Activated gamma-delta T cell treated with Interleukin-2 at 50 U/mL for 16 hours (primary cell): ENCODE measurements around the gene IER5.
A peak's percentile ranks its signal among the peaks of the same experiment; 100 is the strongest.
"Not testable (repeated sequence)": the region's sequence is repeated elsewhere in the genome, so short reads cannot be mapped to it uniquely, and the experiment has no call there.

Source experiments
- DNase-seq: peaks from one replicate; pipeline ENCODE4 v3.0.0-alpha.2; 2020

IER5 gene

DNA sequence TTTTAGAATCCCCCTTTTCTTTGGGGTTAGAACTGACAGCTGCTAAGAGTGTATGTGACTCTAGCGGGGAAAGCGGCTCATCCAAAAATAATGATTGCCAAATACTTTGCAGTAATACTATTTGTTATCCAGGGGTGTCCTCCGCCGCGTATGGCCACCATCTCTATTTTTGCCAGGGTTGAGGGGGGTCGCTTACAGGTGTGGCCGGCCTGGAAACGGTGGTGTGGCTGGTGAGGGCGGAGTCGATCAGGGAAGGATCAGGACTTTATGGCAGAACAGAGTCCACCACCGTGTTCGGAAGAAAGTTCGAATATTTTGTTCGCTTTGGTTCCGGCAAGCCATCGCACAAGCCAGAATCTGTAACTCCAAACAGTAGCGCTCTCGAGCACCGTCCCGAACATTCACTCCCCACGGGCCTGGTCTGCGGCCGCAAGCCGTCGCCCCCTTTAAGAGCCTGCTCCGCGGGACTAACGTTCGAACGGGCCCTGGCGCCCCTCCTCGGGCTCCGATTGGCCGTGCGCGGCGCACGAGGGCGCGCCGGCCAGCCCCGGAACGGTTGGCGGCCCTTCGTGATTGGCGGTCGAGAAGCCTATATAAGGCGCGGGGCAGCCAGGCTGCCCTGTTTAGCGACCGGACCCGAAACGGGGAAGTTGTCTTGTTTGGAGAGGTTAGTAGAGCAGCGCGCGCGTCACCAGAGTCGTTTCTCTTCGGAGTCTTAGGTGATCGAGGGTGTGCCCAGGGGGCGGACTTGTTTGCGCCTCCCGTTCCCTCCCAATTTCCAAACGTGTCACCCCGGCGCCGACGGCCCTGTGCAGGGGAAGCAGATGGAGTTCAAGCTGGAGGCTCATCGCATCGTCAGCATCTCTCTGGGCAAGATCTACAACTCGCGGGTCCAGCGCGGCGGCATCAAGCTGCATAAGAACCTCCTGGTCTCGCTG, at the start of gene IER5:
IER5 (plus strand) TSS at position 622 of the 938 bp plus-strand sequence; CDS start at position 825, 203 bp downstream.
- DNase-seq: peak; percentile 95

DNA sequence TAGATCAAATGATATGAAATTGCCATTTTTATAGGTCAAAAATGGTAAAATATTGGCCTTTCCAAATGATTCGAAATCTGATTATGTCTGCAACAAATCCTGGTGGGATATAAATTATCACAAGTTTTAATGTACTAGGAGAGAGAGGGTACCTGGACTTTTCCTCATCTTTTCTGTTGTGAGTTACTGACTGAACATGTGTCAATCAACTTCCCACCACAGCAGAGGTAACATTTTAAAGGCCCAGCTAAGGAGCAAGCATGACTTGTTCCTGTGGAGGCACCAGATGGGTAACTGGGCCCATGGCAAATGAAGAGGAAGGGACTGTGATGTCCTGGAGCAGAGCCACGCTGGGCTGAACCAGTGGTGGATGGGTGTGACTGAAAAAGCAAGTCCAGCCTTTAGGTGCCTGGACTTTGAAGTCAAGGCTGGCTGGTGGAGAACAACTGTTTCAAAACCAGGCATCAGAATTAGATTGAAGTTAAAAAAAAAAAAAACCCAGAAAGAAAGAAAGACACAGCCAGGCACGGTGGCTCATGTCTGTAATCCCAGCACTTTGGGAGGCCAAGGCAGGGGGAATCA, 48.1 kb upstream of the IER5 start:
- no peak for DNase-seq

DNA sequence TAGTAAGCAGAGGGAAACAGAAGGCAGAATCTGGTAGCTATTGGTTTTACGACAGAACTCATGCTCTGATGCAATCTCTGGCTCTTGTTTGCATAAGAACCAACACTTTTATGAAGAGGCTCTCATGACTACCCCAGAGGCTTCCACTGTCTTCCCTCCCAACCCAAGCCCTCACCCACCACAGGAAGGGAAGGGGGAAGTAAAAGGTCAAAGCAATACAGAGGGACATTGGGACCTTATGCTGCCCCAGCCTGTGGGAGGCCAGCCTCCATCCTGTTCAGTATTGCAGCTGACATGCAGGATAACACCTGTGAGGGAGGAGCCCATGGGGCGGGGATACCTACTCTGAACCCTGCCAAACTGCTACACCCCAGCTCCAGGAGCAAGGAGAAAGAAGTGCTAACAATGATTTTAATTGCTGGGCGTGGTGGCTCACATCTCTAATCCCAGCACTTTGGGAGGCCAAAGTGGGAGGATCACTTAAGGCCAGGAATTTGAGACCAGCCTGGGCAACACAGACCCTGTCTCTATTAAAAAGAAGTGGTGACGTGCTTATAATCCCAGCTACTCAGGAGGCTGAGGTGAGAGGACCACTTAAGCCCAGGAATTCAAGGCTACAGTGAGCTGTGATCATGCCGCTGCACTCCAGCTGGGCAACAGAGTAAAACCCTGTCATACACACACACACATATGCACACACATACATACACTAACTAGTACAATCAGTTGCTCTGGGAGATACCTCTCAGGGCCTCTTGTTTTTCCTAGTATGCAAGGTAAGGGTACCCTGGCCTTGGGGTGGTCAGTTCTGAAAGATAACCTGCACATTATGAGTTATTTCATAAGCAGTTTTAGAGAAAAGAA, 45.2 kb upstream of the IER5 start:
- DNase-seq: no peak

DNA sequence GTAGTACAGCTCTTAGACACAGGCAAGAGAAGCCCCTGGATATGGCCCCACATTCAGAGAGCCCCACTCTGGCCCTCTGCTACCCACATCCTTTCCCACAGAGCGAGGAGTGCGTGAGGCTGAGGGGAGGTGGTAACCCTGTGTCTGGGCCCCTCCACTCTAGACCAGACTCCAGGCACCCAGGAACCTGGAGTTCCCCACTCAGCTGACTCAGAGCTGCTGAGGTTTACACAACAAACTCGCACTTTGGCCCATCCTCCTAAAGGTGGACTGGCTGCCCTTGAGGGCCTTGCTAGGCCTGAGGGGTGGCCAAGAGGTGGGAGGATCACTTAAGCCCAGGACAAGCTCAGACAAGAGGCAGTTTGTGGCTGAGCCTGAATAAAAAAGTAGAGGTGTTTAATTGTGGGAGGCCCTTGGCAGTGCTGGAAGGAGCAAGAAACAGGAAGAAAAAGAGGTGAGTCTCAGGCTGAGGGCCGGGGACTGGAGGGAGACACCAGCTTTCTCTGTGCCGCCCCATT, 44.0 kb upstream of the IER5 start:
- DNase-seq: peak; percentile 27

DNA sequence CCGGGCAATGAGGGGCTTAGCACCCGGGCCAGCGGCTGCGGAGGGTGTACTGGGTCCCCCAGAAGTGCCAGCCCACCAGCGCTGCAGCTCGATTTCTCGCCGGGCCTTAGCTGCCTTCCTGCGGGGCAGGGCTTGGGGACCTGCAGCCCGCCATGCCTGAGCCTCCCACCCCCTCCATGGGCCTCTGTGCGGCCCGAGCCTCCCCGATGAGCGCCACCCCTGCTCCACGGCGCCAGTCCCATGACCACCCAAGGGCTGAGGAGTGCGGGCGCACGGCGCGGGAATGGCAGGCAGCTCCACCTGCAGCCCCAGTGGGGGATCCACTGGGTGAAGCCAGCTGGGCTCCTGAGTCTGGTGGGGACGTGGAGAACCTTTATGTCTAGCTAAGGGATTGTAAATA, 42.6 kb upstream of the IER5 start:
- not testable (repeated sequence) for DNase-seq

DNA sequence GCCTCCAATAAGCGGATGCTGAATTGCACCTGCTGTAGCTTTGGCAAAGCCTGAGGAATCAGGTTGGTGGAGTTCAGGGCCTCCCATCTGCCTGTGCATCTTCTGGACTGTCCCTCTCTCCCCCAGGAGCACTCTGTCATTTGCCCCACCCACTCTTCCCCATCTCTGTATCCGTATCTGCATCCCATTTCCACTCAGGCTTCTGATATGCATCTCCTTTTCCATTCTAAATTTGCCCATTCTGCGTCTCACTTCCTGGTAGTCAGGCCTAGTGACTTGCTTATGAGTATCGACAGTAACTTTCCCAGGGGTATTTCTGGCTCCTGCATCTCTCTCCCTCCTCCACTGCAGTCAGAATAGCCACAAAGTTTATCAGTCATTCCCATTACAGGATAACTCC, 39.1 kb upstream of the IER5 start:
- no peak for DNase-seq

DNA sequence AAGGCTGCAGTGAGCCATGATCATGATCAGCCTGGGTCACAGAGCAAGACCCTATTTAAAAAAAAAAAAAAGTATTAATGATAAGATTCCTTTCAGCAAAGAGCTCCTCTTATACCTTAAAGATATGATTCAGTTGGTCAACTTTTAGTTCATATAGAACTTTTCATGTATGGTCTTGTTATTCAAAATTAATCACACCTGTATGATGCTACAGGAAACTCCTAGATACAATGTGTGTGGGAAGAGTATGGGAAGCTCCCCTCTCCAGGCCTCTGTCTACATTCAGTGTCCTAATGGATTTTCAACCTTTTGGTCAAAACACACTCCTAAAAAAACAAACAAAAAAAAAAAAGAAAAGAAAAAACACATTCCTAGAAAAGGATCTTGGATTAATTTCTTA, 37.6 kb upstream of the IER5 start:
- no peak for DNase-seq

DNA sequence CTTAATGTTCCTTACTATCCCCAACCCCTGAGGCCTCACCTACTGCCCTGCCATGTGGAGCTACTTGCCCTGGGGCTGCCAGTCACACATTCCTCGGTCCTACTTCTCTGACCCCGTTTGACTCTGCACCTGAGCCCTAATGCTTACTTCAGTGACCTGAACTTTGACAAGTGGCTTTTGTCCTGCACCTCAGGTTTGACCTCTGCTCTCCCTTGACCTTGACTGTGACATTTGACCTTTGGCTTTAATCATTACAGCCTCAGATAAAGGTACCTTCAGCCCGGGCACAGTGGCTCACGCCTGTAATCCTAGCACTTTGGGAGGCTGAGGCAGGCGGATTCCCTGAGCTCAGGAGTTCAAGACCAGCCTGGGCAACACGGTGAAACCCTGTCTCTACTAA, 31.9 kb upstream of the IER5 start:
- DNase-seq: no peak

DNA sequence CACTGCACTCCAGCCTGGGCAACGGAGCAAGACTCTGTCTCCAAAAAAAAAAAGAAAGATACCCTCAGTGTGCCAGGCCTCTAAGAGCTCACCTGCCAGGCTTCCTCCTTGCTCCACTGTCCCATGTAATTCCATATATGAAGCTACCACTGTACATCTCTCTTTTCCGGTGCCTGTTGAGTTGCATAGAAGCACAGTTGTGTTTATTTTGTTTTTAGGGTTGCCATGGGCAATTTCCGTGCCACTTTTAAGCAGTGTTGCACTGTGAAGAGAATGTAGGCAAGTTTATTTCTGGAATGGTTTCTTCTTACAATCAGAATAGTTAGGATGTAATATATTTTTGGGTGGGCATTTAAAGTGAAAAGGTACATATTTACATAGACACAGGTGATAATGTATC, 31.4 kb upstream of the IER5 start:
- DNase-seq: no peak

DNA sequence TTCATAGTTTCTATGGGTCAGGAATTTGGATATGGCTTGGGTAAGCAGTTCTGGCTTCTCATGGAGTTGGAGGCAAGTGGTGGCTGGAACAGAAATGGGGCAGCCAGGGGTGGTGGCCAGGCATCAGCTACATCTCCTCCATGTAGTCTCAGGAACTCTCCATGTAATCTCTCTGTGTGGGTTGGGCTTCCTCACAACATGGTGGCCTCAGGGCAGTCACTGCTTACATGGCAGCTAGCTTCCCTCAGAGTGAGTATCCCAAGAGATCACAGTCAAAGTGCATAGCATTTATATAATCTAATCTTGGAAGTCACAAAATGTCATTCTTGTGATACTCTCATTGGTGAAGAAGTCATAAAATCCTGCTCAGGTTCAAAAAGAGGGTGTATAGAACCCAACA, 29.1 kb upstream of the IER5 start:
- no peak for DNase-seq

DNA sequence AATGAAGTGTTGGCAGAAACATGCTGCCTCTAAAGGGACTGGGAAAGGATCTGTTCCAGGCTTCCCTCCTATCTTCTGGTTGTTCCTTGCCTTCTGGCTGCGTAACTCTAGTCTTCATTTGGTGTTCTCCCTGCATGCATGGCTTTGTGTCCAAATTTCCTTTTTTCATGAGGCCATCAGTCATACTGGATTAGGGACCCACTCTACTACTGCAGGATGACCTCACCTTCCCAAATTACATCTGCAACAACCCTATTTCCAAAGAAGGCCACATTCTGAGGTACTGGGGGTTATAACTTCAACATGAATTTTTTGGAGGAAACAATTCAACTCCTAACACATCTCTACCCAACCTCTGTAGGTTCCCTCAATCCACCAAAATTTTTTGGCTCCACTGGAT, 28.4 kb upstream of the IER5 start:
- DNase-seq: no peak

DNA sequence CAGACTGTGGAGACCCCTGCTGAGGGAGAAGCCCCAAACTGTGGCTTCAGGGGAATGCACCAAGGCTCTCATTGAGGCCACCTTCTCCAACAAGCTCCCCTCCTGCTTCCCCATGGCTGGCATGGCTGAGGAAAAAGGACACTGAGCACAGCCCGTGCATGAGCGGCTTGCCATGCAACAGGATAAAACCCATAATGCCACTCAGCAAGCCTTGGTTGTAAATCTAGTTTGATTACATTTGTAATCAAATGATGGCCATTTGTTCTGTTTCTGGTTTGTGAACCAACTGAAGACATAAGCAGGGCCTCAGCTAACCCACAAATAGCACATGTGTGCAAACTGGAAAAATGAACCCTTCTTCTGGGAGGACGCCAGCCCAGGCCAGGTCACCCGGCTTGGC, 27.6 kb upstream of the IER5 start:
- DNase-seq: not testable (repeated sequence)

DNA sequence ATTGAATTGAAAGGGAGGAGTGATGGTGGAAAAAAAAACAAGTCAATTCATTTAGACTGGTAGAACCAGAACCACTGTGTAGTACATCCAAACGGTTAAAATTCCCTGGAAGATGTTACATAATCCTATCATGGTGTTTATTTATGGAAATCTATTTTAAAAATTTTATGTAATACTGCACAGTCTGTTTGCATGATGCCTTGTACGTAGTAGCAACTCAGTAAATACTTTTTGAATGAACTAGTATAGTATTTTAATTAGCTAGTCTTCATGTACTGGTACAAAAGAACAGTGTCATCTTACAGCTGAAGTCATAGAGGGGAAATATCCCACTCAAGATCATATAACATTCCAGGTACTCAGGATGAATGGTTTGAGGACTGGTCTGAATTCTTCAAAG, 27.0 kb upstream of the IER5 start:
- no peak for DNase-seq

DNA sequence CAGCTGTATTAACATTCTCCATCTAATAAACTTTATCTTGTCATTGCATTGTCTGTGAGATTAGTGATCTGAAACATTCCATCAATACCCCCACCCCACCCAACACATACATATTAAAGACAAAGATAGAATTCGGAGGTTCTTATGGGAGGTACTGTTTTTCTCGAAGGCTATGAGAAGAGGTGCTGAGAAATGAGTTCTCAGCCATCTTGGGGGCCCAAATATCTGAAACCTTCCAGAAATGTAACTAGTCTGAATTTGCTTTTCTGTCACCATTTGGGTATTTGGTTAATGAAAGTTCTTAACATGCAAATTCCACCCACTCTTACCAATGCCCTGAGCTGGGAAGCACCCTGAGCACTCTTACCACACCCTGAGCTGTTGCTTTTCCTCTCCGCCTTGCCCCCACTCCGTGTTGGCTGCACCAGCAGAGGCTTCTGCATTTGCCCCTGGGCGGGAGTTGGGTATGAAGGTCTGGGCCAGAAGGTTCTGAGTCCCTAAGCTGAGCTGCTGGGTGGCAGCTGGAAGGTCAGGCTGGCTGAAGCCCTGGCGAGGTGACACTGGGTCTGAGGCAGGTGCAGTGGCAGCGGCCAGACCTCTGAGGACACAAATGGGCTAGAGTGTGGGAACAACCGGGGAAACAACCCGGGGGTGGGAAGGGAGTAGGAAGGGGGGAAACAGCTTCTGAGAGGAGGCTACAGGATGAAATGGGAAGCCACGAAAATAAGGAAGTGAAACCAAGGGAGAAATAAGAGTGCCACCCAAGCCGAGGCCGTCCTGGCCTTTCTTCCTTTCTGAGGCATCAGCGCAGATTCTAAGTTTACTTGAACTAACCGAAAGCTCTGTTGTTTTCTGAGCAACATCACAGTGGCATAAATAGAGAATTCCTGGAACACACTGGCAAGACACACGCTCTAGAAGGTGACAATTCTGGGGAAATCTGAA, 26.3 kb upstream of the IER5 start:
- DNase-seq: peak; percentile 8

DNA sequence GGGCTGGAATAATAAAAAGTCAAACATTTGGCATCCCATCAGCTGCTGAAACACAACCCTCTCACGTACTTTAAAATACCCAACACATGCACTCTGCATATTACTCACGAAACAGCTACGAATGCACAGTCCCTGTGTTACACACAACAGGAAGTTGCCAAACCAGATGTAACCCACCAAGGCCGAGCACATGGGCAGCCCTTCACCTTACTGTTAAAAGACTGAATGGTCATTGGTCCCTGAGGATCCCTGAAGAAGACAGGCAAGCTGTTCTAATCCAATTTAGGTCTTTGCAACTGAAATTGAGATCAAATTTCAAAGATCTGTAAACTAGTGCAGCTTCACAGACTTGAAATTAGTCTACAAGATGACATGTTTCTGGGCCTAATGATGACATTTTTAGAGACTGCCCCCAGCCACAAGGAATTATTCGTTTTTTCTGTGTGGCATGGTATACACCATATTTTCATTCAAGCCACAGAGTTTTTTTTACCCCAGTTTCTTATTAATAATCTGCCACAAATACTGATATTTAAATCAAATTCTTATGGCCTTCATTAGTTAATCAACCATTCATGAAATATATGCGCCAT, 25.6 kb upstream of the IER5 start:
- DNase-seq: peak; percentile 39

DNA sequence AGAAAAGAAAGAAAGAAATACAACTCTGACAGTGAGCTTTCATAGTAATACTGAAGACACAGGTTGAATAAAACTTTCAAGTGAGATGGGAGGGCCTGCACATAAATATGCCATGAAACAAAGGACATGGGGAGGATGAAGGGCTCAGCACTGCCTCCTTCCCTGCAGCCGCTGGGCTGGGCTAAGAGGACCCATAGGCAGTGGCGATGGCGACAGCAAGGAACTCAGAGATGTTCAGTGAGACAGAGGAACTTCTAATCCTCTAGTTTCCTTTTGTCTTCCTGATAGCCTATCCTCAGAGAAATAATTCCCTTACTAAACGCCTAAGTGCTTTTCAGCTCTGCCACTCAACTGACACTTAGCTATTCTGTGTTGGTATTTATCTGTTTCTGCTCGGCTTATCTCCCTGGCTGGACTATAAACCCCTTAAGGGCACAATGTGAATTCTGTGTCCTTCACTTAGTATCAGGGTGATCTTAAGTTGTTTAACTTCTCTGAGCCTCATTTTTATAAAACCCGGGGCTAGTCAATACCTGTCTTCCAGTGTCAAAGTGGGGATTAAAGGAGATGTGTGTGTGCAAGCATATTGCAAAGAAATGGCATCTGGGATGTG, 24.4 kb upstream of the IER5 start:
- no peak for DNase-seq

DNA sequence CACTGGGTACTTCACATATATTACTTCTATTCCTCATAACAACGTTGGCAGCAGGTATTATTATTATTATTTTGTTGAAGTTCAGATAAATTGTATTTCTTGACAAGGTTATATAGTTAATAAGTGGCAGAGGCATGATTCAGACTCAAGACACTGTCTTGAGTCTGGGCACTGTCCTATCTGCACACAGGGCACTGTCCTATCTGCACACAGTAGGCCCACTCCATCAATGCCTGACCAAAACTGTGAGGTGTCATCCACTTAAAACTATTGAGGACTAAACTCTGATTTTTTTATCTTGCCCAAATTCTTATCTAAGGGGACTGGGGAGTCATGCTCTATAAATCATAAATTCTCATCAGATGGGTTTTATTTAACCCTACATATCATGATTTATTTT, 23.8 kb upstream of the IER5 start:
- DNase-seq: no peak

DNA sequence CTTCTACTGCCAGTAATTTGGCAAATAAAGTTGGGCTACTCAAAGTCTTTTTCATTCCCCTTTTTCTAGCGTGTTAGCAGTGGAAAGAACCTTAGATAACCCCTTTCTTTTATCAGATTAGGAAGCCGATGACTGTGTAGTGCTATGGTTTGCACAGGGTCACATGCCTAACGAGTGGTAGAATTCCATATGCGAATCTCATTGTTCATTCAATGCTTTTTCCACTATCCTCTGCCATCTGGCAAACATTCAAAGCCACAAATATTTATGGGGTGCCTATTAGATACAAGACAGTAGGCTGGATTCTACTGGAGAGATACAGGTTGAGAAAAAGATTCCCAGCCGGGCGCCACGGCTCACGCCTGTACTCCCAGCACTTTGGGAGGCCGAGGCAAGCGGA, 14.9 kb upstream of the IER5 start:
- DNase-seq: no peak

DNA sequence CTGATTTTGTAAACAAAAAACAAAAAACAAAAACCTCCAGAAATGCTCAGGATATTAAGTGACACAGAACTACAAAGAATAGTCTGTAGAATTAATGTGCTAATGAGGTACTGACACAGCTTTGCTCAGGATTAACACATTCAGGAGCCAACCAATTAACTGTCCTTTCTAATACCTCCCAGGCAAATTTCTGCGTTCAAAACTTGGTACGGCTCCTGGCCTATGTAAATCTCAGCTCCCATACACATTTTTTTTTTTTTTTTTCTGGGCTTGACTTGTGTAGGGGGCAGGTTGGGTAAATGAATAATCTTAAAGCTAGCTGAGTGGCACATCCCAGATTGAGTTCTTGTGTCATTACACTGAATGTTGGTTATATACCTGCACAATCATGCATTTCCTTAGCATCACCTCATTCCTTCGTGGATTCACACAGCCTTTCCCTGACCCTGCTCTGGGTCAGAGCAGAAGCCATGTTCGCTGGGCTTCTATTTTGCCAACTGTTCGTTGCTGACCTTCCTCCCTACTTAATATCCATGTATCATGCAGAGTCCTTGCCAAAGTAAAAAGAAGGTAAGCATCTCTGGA, 12.6 kb upstream of the IER5 start:
- no peak for DNase-seq

DNA sequence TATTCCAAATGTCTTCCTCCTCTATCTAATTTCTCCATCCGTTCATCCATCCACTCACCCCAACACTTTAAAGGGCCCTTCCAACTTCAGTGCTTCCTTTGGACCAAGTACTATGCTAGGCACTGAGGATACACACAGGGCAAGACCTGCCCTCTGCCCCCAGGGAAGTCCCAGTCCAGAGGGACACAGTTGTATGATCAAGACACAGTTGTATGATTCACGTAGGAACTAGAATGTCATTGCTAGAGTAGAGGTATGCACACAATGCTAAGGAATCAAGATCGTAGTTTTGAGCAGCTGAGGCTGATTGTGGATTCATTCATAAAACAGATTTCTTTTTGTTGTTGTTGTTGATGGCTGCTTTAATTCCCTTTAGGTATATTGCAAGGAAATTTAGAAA, 11.6 kb upstream of the IER5 start:
- no peak for DNase-seq
